A204.1 (cell line): ENCODE measurements around the gene TIMMDC1.
A peak's percentile ranks its signal among the peaks of the same experiment; 100 is the strongest.

ENCODE experiments used
- FAIRE-seq: peaks from 2 replicates; lab custom pipeline; 2012; peaks lifted over from hg19 to GRCh38; lab: Jason Lieb, UNC

The TIMMDC1 gene, protein sequence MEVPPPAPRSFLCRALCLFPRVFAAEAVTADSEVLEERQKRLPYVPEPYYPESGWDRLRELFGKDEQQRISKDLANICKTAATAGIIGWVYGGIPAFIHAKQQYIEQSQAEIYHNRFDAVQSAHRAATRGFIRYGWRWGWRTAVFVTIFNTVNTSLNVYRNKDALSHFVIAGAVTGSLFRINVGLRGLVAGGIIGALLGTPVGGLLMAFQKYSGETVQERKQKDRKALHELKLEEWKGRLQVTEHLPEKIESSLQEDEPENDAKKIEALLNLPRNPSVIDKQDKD

DNA sequence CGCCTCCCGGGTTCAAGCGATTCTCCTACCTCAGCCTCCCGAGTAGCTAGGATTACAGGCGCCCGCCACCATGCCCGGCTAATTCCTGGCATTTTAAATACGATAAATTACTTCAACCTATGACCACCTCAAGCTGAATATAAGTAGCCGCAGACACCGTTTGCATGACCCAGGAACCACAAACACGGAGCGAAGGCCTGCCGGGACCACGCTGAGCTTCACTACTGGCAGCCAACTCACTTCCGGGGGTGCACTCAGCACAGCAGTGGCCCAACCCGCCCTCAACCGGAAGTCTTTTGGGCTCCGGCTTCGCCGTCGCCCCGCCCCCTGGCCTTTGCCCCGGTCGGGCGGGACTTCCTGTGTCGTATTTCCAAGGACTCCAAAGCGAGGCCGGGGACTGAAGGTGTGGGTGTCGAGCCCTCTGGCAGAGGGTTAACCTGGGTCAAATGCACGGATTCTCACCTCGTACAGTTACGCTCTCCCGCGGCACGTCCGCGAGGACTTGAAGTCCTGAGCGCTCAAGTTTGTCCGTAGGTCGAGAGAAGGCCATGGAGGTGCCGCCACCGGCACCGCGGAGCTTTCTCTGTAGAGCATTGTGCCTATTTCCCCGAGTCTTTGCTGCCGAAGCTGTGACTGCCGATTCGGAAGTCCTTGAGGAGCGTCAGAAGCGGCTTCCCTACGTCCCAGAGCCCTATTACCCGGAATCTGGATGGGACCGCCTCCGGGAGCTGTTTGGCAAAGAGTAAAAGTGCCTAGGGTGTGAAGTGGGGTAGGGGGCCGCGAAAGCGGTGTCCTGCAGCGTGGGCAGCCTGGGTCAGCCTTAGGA, at the start of gene TIMMDC1:
Gene TIMMDC1 (plus strand): TSS at position 362 of the 826 bp plus-strand sequence. CDS start 187 bp downstream, at position 549.
- FAIRE-seq: peak; percentile 96

DNA sequence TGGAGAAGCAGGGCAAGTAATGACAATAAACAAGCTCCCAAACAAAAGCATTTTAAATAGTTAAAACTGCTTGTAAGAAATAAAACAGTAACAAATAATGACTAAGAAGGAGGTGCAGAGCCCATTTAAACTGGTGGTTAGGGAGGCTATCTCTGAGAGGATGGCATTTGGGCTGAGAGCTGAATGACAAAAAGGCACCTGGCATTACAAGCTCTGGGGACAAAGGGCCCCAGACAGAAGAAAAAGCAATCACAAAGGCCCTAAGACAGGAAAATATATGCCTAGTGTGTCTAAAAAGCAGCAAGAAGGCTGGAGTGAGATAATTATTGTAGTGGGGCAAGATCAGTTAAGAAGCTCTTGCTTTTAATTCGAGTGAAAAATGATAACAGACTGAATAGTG, 44.5 kb upstream of the TIMMDC1 start:
- FAIRE-seq: no peak

DNA sequence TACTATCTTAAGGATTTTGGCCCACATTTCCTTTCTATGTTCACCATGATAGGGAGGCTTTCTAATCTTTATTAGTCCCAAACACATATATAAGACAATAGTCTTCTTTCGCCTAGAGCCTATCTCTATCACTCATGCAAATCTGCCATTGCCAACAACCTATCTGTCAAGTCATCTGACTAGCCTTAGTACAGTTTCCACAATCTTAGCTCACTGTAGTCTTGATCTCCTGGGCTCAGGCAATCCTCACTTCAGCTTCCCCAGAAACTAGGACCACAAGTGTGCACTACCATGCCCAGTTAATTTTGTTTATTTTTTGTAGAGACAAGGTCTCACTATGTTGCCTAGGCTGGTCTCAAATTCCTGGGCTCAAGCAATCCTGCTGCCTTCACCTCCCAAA, 41.9 kb upstream of the TIMMDC1 start:
- FAIRE-seq: no peak

DNA sequence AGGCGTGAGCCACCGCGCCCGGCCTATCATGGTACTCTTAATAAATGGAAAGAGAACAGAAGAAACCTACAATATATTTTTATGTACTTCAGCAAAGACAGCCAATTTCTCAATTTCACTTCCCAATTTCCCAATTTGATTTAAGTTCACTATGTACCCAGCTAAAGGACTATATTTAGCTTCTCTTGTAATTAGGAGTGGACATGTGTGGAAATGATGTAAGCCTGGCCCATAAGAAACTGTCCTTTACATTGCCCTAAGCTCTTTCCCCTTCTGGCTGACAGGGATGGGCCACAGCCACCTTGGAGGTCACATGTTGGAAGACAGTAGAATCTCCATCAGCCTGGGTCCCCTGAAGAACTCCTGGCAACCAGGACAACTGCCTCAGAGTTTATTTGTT, 41.1 kb upstream of the TIMMDC1 start:
- FAIRE-seq: no peak

DNA sequence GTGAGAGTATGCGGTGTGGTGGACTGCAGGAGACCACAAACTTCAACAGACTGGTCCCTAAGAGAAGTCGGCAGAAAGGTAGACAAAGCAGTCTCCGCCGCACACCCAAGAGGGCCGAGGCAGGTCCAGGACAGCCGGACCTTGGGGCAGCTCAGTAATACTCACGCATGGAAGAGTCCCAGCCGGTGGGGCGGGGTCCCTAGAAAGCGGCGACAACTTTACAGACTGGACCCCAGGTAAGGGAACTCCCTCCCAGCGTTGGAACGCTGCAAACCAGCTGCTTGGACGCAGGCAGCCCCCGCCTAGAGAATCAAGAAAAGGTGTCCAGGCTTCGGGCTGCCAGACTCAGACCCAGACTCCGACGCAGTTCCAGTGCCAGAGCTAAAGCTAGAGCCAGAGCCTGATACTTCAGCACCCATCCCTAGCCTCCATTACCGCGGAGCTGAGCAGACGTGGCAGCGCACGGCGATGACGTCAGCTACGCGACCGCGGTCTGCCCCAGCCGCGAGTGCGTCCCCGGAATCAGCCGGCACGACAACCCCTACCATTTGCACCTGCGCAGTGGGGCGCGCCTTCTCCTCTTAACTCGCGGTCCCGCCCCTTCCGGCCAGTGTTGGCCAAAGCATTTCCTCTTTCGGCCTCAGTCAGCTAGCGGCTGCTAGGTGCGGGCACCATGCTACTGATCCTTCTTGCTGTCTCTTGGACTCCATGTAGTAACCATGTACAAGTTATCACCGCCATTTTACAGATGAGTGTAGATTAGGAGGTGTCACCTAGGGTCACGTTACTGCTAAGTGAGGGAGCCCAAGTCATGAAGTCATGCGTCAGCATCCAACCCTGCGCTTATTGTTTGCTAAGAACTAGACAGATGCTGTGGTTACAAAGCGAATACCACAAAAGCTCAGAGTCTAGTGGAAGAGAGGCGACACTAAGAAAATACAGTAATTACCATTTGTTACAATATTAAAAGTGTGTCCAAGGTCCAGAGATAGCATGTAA, 34.9 kb upstream of the TIMMDC1 start, which contains the start of gene TMEM39A:
Gene TMEM39A (minus strand): TSS at position 445 of the 999 bp plus-strand sequence. CDS start 1,541 bp downstream, outside the sequence.
- peak; percentile 94 for FAIRE-seq

DNA sequence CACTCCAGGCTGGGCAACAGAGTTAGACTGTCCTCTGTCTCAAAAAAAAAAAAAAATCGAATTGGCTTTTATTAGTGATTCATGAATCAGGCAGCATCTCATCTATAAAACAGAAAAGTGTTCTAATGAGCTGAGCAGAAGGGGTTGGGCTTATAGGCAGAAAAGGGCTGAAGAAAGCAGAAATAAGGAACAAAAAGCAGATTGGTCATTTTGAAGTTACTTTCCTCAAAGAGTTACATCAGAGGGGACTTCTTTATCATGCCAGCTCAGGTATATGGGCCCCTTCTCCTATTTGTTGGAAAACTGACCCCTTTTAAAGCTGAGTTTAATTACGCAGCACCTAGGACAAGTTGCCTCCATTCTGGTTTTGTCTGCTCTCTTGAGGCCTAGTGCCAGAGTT, 30.3 kb upstream of the TIMMDC1 start:
- no peak for FAIRE-seq

DNA sequence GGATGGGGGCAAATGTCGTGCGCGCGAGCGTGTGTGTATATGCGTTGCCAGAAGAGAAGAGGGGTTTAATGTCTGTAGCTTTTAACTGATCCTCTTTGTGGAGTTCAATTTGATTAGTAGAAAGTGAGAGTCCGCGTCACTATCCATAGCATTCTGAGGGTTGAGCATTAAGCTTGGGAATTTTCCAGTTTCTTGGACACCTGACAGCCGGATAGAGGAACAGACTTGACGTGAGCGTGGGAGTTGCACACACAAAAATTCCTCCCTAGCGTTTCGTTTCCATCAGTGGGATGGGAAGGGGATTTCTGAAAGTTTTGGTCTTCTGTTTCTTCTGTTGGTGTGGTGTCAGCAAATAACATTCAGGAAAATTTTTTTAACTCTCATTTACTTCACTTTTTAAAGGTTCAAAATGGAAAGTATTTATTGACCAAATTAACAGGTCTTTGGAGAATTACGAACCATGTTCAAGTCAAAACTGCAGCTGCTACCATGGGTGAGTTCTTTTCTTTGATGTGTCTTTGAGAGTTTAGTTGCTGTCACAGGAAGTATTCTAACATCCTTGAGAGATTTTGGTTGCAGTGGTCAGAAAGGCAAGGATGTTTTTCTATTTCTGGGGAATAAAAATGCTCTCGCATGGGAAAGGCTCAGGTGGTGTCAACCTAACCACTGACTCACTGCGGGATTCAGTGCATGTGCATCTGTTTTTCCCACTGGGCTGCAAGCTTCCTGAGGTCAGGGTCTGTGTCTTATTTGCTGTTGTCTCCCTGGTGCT, 28.7 kb upstream of the TIMMDC1 start:
- FAIRE-seq: no peak

DNA sequence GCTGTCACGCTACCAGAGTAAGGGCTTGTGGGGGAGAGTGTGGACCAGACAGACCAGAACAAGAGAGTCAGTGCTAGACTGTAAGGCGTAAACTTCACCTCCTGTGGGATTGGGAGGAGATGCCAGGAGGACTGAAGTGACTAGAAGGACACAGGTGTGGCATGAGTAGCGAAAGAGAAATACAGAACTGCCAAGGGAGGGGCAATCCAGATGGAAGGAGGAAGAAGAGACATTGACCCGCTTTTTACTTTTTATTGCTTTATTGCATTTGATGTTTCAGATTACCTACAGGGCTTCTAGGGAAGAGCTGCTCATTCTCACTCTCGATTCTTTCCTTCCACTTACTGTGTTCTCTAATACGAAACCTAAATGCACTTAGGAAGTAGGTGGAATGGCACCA, 27.5 kb upstream of the TIMMDC1 start:
- FAIRE-seq: no peak

DNA sequence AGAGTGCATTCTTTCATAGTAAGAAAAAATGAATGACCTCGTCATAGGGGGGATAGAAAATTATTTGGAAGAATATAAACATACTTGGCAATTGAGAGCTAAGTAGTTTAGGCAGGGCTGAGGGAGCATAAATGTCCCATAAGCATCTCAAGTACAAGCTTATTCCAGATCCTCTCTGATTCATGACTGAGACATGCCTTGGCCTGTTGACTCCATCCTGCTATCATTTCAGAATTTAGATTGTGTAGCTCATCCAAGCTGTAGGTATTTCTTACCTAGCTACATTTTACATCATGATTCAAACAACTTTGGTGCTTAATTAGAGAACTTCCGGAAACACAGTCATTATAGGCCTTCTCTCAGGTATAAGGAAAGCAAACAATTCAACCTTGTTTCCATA, 17.3 kb upstream of the TIMMDC1 start:
- FAIRE-seq: no peak

DNA sequence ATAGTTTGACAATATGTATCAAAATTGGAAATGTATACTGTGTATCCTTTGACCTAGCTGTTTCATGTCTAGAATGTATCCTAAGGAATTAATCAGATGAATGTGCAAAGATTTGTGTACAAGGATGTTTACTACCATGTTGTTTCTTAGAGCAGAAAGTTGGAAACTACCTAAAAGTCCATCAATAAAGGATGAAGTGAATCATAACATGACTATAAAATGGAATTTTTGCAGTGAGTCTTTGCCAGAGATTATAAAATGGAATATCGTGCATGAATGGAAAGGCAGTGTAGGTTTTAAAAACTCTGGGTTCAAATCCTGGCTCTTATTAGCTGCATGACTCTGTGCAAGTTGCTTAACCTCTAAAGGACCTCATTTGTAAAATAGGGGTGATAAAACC, 15.2 kb upstream of the TIMMDC1 start:
- no peak for FAIRE-seq

DNA sequence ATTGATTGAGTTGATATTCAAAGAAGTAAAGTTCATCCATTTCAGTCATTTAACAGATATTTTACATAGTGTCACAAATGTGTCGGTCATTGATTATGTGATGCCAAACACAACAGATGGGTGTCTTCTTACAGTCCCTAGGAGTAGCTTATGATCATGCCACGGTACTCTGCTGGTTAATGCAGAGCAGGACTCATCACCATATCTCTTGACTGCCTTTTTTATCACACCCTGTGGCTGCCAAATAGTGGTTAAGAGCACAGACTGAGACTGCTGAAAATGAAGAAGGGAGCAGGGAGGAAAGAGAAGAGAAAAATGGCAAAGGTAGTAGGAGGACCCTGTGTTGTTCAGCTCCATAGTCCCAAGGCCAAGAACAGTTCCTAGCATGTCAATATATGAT, 12.8 kb upstream of the TIMMDC1 start:
- FAIRE-seq: no peak

DNA sequence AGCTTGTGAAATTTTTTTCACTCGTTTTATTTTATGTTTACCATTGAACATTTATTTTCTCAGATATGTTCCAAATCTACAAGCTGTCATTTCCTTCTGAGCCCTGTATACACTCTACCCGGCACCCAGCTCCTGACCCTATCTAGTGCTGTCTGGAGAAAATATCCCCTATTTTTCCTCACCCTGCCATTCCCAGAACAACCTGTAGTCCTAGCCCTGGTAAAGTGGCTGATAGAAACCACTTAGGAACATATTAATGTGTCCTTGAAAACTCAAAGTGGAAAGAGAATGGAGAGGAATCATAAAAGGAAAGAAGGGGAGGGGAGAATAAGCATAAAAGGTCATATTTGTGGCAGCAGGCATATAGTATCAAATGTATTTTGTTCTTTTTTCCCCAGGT, 8.2 kb upstream of the TIMMDC1 start:
- no peak for FAIRE-seq

DNA sequence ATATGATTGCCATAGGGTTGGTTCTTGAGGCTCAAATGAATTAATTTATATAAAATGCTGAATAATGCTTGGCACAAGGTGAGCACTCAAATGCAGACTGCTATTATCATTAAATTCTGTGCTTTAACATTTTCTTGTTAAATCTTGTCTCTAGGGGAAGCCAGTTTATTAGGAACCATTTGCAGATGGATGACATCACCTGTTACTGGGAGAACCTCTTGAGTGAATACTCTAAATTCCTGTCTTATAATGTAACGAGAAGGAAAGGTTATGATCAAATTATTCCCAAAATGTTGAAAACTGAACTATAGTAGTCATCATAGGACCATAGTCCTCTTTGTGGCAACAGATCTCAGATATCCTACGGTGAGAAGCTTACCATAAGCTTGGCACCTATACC, 6.2 kb upstream of the TIMMDC1 start:
- no peak for FAIRE-seq

DNA sequence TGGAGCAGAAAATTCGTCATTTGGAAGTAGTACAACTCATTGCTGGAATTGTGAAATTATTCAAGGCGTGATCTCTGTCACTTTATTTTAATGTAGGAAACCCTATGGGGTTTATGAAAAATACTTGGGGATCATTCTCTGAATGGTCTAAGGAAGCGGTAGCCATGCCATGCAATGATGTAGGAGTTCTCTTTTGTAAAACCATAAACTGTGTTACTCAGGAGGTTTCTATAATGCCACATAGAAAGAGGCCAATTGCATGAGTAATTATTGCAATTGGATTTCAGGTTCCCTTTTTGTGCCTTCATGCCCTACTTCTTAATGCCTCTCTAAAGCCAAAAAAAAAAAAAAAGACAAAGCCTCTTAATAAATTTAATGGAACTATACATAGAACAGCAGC, 5.5 kb upstream of the TIMMDC1 start:
- FAIRE-seq: no peak

DNA sequence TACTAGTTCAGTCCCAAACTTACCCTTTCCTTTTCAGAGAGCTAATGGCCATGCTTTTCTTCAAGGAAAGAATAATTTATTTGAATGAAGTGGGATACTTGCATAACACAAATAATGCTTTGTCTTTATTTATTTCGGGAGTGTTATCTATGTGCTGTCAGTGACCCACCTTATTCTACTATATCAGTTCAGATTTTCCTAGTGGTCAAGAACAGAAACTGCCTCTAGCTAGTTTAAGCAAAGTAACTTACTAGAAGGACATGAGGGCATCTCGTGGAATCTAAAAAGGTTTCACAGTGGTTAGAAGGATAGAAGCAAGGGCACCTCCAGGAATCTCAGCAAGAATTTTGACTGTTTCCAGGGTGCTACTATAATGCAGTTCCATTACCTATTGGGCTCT, 3.8 kb upstream of the TIMMDC1 start:
- FAIRE-seq: no peak

DNA sequence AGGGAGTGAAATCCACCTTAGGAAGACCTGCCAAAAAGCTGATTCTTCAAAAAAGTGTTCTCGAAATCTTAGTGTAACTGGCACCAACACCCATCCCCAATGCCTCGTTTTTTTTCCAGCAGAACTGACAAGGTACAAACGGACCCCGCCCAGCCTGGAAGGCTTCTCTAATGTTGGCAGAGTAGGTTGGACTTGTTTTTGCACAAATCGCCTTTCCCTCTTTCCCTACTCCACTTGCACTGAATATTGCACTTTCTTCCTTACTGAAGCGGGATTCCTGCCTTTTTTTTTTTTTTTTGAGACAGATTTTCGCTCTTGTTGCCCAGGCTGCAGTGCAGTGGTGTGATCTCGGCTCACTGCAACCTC, 544 bp upstream of the TIMMDC1 start:
- no peak for FAIRE-seq

DNA sequence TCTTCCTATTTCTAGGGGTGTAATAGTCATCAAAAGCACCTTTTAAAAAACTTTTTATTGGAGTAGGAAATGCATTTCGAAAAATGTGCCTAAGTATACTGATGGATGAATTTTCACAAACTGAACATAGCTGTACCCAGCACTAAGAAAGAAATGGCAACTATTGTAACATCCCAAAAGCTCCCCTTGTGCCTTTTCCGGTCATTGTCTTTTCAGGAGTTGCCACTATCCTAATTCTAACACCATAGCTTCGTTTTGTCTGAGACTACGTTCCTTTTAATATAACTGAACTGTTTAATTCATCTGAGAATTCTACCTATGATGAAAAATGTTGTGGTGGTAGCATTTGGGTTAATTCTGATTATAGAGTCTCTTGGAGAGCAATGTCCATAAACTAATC, 1.9 kb downstream of the TIMMDC1 start:
- no peak for FAIRE-seq

DNA sequence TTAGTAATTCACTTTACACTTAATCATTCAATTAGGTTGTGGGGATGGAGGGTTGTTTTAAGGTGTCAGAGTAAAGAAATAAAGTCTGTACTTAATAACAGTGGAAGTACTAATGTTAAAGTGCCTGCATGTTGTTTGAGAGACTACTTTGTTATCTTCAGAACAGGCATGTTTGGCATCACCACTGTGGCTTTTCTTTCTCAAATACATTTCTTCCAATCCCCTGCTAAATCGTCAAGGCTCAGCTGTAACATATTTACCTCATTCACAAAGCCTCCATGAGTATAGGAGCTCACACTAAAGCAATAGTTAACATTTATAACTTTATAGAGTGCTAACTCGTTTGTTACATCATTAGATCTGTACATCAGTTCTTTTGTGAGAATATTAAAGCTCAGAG, 2.6 kb downstream of the TIMMDC1 start:
- FAIRE-seq: no peak

DNA sequence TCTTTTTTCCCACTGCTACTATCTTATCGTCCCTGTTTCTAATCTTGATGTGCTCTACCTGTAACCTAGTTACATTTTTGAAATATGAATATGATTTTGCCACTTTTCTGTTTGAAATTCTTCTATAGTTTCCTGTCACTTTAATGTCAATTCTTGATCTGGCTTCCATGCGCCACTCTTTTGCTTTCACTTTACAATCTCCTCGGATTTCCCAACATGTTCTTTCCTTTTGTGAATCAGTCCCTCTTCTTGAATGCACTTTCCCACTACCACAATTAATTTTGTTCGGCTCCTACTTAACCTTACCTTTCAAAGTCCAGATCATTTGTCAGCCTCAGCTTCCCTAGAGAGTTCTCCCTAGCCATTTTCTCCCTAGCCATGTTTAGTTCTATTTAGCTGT, 8.3 kb downstream of the TIMMDC1 start:
- FAIRE-seq: peak; percentile 49

DNA sequence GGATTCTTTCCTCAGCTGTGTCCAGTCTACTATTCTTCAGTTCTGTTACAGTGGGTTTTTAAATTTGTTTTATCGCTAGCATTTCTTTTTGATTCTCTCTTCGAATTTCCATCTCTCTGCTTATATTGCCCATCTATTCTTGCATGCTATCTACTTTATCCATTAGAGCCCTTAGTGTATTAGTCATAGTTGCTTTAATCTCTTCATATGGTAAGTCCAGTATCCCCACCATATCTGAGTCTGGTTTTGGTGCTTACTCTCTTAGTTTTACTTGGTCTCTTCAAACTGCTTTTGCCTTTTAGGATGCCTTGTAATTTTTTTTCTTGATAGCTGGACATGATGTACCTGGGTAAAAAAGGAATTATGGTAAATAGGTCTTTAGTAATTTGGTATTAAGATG, 9.1 kb downstream of the TIMMDC1 start:
- no peak for FAIRE-seq

DNA sequence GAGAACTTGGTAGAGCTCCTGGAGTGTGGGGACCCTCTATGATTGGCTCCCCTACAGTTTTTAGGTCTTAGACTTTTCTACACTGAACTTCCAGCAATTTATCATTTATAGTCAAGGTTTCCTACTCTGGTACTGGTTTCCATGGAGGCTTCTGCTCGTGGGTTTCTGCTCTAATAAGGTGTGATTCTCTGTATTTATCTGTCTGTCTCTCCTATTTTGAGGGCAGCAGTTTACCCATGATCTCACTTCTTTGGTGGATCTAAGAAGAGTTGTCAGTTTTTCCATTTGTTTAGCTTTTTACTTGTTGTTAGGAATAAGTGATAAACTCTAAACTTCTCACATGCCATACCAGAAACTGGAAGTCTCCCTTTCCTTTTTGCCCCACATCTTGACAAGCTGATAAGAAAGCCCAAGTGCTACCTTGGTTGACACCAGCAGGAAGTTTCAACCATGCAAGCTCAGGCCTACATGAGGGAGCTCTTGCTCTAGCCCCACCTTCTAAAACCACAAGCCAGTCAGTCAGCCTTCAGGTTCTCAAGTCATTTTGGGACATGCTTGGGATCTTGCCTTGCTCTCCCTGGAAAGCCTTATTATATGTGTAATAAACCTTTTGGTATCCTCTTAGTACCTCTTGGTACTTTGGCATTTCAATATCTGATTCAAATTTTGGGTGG, 10.0 kb downstream of the TIMMDC1 start:
- FAIRE-seq: no peak
